ENCODE data around the gene CACNA1B. TPM values are rescaled to one million over a fixed set of nuclear protein-coding genes. Genes with fewer than 3 reads are reported as not detected.

Gene CACNA1B
- total RNA-seq, 1 experiment from 2014 or later: not detected

DNA sequence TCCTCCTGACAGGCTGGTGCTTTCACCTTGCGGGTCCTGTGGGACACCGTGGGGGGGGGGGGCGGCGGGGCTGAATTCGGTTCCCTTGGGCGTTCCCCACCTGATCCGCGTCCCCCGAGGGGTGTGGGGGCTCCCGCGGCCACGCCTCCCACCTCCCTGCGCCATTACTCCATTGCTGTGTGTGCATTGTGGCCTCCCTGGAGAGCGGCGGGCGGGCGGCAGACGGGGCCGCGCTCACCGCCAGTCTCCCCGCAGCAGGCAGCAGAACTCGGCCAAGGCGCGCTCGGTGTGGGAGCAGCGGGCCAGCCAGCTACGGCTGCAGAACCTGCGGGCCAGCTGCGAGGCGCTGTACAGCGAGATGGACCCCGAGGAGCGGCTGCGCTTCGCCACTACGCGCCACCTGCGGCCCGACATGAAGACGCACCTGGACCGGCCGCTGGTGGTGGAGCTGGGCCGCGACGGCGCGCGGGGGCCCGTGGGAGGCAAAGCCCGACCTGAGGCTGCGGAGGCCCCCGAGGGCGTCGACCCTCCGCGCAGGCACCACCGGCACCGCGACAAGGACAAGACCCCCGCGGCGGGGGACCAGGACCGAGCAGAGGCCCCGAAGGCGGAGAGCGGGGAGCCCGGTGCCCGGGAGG is 145.3 kb downstream of the CACNA1B start:
- no peaks in the 10 kb centered on the region for H3K4me1 Mint-ChIP-seq (ENCODE audit: low read depth, unreplicated experiment)
- no peaks in the 10 kb centered on the region for H3K36me3 Mint-ChIP-seq (ENCODE audit: insufficient read depth, unreplicated experiment)
- H3K9me3 Mint-ChIP-seq (ENCODE audit: low read depth, unreplicated experiment): no peaks in the 10 kb centered on the region
- CTCF ChIA-PET: no interaction called here
- TF ChIP-seq, protein P1, sequence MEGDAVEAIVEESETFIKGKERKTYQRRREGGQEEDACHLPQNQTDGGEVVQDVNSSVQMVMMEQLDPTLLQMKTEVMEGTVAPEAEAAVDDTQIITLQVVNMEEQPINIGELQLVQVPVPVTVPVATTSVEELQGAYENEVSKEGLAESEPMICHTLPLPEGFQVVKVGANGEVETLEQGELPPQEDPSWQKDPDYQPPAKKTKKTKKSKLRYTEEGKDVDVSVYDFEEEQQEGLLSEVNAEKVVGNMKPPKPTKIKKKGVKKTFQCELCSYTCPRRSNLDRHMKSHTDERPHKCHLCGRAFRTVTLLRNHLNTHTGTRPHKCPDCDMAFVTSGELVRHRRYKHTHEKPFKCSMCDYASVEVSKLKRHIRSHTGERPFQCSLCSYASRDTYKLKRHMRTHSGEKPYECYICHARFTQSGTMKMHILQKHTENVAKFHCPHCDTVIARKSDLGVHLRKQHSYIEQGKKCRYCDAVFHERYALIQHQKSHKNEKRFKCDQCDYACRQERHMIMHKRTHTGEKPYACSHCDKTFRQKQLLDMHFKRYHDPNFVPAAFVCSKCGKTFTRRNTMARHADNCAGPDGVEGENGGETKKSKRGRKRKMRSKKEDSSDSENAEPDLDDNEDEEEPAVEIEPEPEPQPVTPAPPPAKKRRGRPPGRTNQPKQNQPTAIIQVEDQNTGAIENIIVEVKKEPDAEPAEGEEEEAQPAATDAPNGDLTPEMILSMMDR (IDR thresholded peaks at IDR 0.05; ENCODE audit: unreplicated experiment): no peak
- BruUV-seq (replicated peaks): no TSS peak
- H3K4me3 Mint-ChIP-seq (ENCODE audit: low read depth, unreplicated experiment): no peak overlapping the region
- no peak for DNase-seq
- intact Hi-C loops (cut with micrococcal nuclease; ENCODE audit: unreplicated experiment): no loop called here
- H3K27ac Mint-ChIP-seq (ENCODE audit: unreplicated experiment): no peak overlapping the region
- peaks cover 43% of the 10 kb centered on the region for H3K27me3 Mint-ChIP-seq (ENCODE audit: unreplicated experiment)

DNA sequence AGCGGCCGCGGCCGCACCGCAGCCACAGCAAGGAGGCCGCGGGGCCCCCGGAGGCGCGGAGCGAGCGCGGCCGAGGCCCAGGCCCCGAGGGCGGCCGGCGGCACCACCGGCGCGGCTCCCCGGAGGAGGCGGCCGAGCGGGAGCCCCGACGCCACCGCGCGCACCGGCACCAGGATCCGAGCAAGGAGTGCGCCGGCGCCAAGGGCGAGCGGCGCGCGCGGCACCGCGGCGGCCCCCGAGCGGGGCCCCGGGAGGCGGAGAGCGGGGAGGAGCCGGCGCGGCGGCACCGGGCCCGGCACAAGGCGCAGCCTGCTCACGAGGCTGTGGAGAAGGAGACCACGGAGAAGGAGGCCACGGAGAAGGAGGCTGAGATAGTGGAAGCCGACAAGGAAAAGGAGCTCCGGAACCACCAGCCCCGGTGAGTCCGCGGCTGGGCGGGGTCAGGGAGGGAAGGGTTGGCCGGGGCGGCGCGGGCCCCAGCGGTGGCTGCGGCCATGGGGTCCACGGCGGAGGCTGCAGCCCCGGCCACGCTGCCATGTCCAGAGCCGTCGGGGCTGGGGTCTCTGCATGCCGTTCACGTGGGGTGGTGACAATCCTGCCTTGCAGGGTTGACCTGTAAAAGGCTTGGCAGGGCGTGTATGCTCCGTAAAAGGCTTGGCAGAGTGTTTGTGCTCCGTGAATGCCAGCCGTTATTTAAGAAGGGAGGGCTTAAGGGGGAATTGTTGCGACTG is 146.0 kb downstream of the CACNA1B start:
- intact Hi-C loops (cut with micrococcal nuclease; ENCODE audit: unreplicated experiment): no loop called here
- H3K27me3 Mint-ChIP-seq (ENCODE audit: unreplicated experiment): peaks cover 43% of the 10 kb centered on the region
- no peaks in the 10 kb centered on the region for H3K9me3 Mint-ChIP-seq (ENCODE audit: low read depth, unreplicated experiment)
- CTCF ChIA-PET: no interaction called here
- no peak overlapping the region for H3K27ac Mint-ChIP-seq (ENCODE audit: unreplicated experiment)
- H3K4me1 Mint-ChIP-seq (ENCODE audit: low read depth, unreplicated experiment): no peaks in the 10 kb centered on the region
- no peak overlapping the region for H3K4me3 Mint-ChIP-seq (ENCODE audit: low read depth, unreplicated experiment)
- TF ChIP-seq, protein P1 (IDR thresholded peaks at IDR 0.05; ENCODE audit: unreplicated experiment): no peak
- no peaks in the 10 kb centered on the region for H3K36me3 Mint-ChIP-seq (ENCODE audit: insufficient read depth, unreplicated experiment)
- DNase-seq: no peak
- BruUV-seq (replicated peaks): no TSS peak

DNA sequence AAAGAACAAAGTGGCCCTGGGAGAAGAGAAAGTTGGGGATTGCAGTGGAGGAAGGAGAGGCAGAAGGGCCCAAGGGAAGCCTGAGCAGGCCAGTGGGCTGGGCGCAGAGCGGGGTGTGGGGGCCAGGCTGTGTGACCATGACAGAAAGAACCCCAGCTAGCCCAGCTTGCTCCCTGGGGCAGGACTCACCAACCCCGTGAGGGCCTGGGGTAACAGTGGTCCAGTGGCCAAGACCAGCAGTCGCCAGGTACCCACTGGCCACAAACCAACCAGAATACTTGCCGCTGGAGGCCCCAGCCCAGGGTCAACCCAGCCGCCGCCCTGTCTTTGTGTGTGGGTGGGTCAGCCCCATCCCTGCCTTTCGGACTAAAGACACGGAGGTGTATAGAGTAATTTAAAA is 146.5 kb downstream of the CACNA1B start:
- CTCF ChIA-PET: interaction anchor here (1.2 kb wide), 1 partner anchor 10 kb away, joined by 3 read pairs; no protein-coding TSS in a partner anchor
- TF ChIP-seq, protein P1 (IDR thresholded peaks at IDR 0.05; ENCODE audit: unreplicated experiment): no peak
- no peak for DNase-seq
- intact Hi-C loops (cut with micrococcal nuclease; ENCODE audit: unreplicated experiment): no loop called here
- no TSS peak for BruUV-seq (replicated peaks)
- Mint-ChIP-seq H3K36me3 (ENCODE audit: insufficient read depth, unreplicated experiment) (no peaks in the 10 kb centered on the region), H3K9me3 (ENCODE audit: low read depth, unreplicated experiment) (no peaks in the 10 kb centered on the region), H3K27ac (ENCODE audit: unreplicated experiment) (no peak overlapping the region), H3K4me3 (ENCODE audit: low read depth, unreplicated experiment) (no peak overlapping the region), H3K4me1 (ENCODE audit: low read depth, unreplicated experiment) (no peaks in the 10 kb centered on the region), H3K27me3 (ENCODE audit: unreplicated experiment) (peaks cover 43% of the 10 kb centered on the region)

DNA sequence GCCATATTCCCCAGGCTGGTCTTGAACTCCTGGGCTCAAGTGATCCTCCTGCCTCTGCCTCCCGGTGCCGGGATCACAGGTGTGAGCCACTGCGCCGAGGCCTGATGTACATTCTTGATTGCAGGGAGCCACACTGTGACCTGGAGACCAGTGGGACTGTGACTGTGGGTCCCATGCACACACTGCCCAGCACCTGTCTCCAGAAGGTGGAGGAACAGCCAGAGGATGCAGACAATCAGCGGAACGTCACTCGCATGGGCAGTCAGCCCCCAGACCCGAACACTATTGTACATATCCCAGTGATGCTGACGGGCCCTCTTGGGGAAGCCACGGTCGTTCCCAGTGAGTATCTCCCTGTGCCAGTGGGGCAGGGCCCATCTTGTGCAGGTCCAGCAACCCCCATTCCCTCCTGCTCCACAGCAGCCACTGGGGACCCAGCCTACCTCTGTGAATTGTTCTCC is 147.3 kb downstream of the CACNA1B start:
- Mint-ChIP-seq H3K27me3 (ENCODE audit: unreplicated experiment) (peaks cover 43% of the 10 kb centered on the region), H3K4me1 (ENCODE audit: low read depth, unreplicated experiment) (no peaks in the 10 kb centered on the region), H3K9me3 (ENCODE audit: low read depth, unreplicated experiment) (no peaks in the 10 kb centered on the region), H3K27ac (ENCODE audit: unreplicated experiment) (no peak overlapping the region), H3K4me3 (ENCODE audit: low read depth, unreplicated experiment) (no peak overlapping the region), H3K36me3 (ENCODE audit: insufficient read depth, unreplicated experiment) (no peaks in the 10 kb centered on the region)
- CTCF ChIA-PET: interaction anchor here (1.2 kb wide), 1 partner anchor 10 kb away, joined by 3 read pairs; no protein-coding TSS in a partner anchor
- TF ChIP-seq, protein P1 (IDR thresholded peaks at IDR 0.05; ENCODE audit: unreplicated experiment): no peak
- no peak for DNase-seq
- intact Hi-C loops (cut with micrococcal nuclease; ENCODE audit: unreplicated experiment): no loop called here
- no TSS peak for BruUV-seq (replicated peaks)
